ENCODE results near the gene OSGEP.

OSGEP gene

DNA sequence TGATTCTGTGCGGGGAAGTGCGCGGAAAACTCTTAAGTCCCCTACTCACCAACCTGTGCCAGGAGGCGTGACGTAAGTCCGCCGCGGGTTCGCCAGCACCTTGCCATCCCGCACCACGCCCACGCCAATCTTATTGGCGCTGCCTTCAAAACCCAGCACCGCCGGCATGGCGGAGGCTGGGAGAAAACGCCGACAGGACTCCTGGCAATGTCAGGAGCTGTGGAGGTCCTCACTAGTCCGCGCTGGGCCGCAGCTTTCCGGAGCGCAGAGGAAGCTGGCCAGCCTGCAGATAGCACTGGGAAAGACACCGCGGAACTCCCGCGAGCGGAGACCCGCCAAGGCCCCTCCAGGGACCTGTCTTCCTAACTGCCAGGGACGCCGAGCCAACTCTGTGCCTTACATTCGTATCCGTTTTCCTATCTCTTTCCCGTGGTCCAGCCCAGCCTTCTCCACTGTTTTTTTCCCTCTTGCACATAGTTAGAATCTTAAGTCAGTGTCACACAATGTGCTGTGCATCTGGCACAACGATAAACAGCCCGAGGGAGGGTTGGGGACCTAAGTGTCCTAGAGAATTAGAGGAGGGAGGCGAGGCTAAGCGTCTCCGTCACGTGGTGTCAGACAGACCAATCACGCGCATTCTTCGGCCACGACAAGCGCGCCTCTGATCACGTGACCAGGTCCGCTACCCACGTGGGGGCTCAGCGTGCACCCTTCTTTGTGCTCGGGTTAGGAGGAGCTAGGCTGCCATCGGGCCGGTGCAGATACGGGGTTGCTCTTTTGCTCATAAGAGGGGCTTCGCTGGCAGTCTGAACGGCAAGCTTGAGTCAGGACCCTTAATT lies at the start of gene OSGEP, which contains the start of gene APEX1:
Gene OSGEP, minus strand, starts transcription at position 297 of the 839 bp plus-strand sequence. Its CDS starts 129 bp downstream, at position 168.
Gene APEX1, plus strand, starts transcription at position 711 of the 839 bp plus-strand sequence. CDS start 420 bp downstream, outside the sequence.
- peak; percentile 92 for DNase-seq (ENCODE audit: low read depth)

DNA sequence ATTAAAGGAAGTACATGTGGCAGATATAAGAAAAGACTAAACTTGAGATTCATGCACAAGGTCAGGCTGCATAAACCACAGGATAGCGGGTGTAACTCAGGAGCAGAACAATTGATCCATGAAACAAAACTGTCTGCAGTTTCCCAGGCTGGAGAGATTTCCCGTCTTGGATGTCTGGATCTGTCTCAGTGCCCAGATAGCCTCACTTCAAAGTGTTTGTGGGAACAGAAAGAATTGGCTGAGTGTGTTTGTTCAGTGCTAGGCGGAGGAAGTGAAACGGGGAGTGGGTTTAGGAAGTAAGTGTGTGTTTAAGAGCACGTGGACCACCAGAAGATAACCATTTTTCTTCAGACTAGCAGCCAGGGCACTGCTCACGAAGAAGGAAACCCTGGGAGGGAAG lies 49.3 kb upstream of the OSGEP start:
- DNase-seq (ENCODE audit: low read depth), result no peak

DNA sequence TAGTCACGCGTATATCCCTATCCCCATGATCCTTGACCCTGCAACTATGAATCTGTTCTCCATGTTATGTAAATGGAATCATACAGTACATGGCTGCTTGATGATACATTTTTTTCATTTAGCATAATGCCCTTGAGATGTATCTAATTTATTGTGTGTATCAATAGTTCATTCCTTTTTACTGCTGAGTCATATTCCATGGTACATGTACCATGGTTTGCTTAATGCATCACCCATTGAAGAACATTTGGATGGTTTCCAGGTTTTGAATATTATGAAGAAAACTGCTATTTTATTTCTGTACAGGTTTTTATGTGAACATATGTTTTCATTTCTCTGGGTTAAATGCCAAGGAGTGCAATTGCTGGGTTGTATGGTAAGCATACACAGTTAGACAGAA lies 46.7 kb upstream of the OSGEP start:
- DNase-seq (ENCODE audit: low read depth), result no peak

DNA sequence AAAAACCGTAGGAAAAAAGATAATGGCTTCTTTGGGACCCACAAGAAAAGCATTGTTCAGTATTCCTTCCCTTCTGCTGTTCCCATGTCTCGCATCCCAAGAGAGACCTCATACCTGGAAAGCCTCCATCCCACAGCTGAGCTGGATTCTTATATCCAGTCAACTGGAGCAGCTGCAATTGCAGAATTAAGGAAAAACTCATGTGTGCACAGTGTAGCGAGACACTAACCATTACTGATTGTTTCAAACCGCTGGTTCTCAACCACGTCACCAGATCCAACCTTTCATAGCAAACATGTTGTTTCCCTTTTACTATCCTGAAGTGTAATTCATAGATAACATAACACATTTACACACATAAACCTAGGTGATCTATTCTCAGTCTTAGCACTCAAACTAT lies 45.3 kb upstream of the OSGEP start:
- DNase-seq (ENCODE audit: low read depth), result no peak

DNA sequence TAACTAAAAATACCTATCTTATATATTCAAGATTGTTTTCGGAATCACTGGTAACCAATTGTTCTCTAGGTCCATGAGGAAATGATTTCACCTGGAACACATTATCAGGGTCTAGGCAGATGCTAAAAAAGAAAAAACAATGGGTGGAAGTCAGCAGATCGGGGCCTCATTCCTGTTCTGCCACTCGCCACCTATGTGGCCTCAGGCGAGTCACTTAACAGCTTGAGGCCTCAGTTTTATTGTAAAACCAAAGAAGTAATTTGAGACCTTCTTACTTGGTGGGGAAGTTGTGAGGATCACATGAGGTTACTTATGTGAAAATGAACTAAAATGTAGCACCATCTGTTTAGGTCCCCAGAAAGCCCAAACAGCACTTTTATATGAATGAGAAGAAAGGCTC lies 44.5 kb upstream of the OSGEP start:
- no peak for DNase-seq (ENCODE audit: low read depth)

DNA sequence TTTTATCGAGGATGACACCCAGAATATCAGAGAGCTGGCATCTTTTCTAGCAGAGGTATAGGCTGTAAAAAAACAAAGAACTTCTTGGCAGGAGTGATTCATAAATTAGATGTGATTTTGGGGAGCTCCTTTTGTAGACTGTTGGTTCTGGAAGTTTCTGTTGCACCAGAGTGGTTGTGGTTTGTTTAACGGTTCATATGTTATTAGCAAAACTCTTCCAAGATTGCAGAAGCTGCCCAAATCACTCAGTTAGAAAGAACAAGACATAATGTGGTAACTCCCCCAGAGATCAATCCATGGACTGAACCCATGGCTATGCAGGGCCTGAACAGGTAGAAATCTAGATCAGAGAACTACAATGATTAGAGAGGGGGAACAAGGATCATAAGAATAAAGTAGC lies 44.0 kb upstream of the OSGEP start:
- no peak for DNase-seq (ENCODE audit: low read depth)

DNA sequence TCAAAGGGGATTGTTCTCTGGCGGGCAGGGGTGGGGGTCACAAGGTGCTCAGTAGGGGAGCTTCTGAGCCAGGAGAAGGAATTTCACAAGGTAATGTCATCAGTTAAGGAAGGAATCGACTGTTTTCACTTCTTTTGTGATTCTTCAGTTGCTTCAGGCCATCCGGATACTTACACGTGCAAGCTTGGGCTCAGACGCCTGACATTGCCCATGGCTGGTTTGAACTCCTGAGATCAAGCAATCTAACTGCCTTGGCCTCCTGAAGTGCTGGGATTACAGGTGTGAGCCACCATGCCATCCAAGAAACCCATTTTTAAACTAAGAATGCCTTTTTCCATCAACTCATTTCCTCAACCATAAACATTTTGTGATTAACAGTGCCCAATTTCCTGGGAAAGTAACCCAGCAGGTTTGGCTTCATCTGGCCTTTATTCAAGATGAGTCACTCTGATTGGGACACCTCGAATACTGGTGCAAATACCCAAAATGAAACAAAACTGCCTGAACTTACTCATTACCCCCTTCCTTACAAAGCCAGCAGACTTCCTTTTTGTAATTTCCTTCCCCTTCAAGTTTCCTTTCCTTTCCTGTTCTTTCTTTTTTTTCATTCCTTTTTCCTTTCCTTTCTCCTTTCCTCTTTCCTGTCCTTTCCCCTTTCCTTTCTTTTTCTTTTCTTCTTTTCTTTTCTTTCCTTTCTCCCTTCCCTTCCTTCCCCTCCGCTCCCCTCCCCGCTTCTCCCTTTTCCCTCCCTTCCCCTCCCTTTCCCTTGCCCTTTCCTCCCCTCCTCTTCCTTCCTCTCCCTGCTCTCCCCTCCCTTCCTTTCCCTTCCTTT lies 40.5 kb upstream of the OSGEP start:
- no peak for DNase-seq (ENCODE audit: low read depth)

DNA sequence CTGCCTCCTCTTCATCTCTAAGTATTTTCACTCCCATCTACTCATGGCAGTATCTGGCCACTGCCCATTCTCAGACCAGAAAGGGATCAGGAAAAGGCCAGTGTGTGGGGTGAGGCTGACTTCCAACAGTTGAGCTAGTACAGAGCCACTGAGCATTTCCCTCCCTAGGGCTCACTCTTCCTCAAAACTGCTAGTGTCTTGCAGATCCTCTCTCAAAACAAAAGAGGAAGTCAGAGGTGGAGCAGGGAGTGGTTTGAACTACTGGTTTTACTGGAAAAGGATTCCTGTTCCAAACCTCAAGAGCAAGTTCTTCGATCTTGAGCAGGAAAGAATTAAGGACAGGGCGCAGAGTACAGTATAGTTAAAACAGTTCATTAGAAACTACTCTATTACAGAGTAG lies 39.0 kb upstream of the OSGEP start:
- no peak for DNase-seq (ENCODE audit: low read depth)

DNA sequence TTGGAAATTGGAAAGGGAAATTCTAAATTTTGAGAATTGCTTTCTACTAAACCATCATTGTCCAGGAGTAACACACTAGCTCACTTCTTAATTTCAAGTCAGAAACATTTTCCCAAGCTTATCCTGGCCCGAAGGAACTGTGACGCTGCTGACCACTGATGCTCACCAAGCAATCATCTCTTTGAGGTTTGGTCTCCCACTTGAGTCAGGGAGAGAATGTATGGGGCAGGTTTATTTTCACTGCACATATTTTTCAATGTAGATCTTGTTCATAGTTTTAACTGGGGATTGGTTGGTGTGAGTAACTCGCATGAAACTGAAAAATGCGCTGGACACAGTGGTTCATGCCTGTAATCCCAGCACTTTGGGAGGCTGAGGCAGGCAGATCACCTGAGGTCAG lies 37.9 kb upstream of the OSGEP start:
- no peak for DNase-seq (ENCODE audit: low read depth)

DNA sequence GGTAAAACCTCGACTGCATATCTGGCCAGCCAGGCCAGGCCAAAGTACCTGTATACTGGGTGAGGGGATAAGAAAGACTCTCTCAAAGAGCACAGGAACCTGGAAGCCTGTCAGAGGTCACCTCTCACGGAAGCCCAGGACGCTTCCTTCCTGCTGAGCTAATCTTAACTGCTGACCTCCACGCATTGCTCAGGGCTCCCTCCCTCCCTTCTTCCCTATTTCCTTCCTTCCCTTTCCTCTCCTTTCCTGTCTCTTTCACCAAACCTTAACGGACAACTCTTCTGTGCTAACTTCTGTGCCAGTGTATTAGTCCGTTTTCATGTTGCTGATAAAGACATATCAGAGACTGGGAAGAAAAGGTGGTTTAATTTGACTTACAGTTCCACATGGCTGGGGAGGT lies 36.0 kb upstream of the OSGEP start:
- no peak for DNase-seq (ENCODE audit: low read depth)

DNA sequence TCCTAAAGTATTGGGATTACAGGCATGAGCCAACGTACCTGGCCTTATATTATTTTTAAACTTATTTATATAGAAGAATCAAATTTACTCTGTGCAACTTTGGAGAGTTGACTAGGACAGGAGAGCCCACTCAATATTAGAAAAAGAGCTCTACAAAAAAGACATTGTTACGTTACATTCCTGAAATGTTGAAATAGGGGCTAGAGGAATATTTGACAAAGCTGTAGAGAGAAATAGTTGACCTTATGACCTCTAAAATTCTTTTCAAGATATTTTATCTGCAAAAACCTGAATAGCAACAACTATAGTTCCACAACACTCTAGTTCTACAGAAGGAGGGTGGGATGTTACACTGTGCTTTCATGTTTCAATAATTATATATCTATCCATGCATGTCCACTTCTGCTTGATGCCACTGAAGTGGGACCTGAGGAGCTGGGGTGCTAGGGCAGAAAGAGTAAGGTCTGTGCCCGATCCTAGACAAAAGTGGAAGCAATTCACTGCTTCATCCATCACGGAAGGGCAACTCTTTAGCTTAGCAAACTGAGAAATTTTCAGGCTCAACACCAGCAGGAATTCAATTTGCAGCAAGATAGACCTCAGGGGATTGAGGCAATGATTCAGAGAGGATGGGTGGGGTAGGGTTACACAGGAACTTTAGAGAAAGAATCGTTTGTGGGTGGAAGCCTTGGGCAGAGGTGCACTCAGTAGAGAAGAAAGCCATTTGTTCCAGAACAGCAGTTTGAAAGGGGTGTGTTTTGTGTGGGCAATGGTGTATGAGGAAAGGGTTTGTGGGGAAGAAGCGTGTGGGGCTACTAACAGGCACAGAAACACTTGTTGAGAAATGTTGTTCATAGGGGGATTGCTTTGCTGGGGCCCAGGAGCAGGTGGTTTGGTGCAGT lies 34.7 kb upstream of the OSGEP start:
- no peak for DNase-seq (ENCODE audit: low read depth)

DNA sequence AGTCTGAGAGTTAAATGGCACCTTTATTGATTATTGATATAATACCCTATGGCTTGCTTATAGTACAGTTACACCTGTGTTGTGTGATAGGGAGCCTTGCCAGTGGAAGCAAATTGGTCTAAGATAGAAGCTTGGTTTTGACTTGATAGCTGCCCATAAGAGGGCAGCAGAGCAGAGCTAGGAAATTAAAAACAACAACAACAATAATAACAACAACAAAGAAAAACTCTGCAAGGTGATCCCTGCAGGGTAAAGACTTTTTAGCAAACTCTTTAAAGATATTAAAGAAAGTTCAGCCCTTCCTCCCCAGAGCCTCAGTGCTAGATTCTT lies 32.7 kb upstream of the OSGEP start:
- no peak for DNase-seq (ENCODE audit: low read depth)

DNA sequence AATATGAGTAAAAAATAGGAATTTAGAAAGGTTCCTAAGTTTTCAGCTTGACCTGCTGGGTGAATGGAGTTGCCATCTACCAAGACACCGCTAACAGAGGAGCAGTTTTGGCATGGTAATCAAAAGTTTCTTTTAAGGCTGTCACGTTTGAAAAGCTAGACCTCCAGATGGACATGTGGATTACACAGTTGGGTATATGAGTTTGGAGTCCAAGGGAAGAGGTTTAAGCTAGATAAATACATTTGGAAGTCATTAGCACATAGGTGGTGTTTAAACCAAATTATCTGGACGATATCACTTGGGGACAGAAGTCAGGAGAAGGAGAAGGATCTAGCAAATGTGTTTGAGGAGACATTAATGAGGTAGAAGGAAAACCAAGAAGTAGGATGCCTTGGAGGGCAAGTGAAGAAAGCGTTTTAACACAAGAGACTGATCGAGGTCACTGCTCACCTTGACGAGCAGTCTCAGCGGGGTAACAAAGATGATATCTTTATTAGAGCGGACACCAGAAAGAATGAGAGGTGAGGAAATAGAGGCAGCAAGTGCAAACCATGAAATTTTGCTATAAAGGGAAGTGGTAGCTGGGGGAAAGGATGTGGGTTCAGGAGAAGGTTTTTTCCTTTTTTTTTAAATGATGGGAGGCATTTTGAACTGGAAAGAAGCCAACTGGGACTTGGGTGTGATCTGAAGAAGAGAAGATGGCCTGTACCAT lies 32.2 kb upstream of the OSGEP start:
- DNase-seq (ENCODE audit: low read depth), result no peak

DNA sequence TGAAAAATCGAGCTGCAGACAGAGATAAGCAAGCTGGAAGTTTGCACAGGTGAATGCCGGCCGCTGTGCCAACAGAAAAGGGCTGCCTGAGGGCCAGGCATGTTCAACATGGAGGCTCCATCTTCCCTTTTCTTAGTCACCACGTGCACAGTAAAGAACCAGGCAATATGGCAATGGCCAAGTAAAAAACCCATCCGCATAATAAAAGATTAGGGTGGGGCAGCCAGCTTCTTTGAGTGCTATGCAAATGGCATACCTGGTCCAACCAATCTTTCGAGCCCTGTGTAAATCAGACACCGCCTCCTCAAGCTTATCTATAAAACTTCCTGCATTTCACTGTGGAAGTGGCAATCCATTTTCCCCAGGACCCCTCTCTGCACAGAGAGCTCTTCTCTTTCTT lies 31.3 kb upstream of the OSGEP start:
- no peak for DNase-seq (ENCODE audit: low read depth)

DNA sequence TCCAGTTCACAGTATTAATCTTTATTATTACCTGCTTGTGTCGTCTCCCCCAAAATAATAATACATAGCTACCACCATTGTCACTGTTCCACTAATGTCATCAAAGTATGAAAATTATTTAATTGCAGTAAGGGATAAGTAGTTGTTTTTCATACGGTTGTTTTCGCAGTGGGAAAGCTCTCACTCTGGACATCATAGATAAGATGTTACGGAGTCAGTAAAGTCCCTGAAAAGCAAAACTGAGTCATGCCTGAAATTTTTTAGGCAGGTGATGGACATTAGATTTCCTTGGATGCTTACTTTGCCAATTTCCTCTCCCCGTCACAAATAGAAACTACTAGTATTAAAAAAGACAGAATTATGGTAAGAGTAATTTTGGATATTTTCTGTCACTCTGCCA lies 27.8 kb upstream of the OSGEP start:
- no peak for DNase-seq (ENCODE audit: low read depth)

DNA sequence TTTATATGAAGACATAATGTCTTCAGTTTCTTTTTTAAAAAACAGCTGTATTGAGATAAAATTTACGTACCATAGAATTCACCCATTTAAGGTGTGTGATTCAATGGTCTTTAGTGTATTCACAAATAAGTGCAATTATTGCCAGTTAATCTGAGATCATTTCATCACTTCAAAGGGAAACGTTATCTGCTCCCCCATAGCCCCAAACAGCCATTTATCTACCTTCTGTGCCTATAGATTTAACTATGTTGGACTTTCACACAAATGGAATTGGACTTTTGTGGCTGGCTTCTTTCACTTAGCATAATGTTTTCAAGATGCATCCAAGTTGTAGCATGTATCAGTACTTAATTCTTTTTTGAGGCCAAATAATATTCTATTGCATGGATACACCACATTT lies 24.3 kb upstream of the OSGEP start:
- DNase-seq (ENCODE audit: low read depth), result no peak

DNA sequence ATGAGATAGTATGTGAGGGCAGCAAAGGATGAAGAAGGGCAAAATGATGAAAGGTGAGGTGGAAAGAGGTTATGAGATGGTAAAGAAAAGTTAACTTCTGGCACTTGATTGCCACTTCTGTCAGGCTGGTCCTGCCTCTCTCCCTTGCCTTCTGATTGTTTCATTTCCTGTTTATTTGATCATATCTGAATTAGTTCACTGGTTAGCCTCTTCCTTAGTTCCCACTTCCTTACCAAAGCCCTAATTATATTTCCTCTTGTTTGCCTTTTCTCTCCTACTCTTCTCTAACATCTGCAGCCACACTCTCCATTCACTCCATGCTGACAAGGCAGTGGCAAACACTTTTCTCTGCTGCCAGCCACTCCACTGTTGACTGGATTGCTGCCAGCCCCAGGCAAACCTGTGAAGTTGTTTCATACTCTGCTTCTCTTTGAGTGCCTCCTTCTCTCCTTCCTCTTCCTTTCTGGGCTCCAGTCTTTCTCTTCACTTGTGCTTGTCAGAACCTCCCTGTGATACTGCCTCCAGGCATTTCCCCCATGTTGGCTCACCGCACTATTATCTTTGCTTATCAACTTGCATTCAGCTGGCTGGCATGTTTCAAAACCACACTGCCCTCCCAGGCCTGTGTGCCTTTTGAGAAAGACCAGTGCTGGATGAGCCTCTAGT lies 22.7 kb upstream of the OSGEP start:
- no peak for DNase-seq (ENCODE audit: low read depth)

DNA sequence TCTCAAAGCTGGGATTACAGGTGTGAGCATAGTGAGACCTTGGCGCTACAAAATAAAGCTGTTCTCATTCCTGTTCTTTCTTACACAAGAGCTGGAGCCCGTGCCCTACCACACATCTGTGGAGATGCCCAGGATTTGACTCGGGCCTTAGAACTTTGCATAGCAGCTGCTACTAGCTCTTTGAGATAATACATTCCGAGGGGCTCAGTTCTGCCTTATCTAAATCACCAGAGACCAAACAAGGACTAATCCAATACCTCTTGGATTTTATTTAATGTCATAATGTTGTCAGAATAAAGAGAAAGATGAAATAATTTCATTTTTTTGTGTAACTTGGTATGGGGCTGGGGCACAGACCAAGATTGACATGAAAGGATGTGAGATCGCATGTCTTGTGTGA lies 22.2 kb upstream of the OSGEP start:
- no peak for DNase-seq (ENCODE audit: low read depth)

DNA sequence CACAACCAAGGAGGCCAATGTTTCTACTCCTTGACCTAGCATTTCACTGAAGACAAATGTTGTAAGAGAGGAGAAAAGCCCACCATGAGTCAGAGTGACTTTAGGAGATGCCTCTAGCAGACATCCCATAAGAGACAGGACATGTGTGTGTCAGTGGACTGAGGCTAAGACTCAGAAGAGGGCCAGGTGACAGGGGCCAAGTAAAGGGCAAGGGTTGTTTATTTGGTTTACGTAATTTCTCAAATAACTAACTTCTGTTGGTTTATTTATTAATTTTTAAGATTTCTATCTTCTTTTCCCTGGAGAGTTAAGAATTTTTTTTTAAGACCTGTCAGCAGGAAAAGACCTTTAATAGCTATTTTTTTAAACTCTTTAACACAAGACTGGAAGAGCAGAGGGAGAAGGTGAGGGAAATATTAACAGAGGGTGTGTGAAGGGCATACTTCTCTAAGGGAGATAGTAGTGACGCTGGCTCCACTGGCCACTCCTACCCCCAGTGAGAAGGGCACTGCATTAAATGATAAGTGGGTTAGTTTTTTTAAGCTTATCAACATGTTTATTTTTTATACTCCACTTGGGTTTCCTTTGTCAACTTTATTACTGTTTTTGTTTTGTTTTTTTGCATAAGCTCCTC lies 18.0 kb upstream of the OSGEP start:
- no peak for DNase-seq (ENCODE audit: low read depth)

DNA sequence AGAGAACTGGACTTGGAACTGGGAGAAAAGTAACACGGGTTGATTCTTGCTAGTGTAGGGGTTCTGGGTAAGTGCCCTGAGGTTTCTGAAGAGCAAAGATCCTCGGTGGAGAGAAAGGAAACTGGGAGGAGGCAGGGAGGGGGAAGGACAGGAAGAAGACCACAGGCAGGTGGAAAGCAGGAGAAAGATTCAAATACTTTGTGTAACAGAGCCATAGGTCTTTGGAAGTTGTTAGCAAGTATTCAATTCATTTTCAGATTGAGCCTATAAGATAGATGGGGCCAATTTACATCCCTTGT lies 15.9 kb upstream of the OSGEP start:
- DNase-seq (ENCODE audit: low read depth), result no peak
